Measurements from ENCODE around the gene NAE1.

Gene NAE1

DNA sequence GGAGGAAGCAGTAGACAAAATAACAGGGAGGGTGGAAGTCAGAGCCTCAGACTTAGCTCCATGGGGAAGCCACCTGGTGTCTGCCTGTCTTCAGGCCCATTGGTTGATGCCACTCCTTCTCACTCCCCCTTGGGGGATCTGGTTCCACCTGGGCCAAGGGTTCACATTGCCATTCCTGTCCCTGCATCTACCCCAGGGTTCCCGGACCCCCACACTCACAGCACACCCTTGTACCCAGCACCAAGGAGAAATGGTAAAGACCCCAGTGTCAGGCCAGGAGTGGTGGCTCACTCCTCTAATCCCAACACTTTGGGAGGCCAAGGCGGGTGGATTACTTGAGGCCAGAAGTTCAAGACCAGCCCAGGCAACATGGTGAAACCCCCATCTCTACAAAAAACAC lies 12.4 kb upstream of the NAE1 start:
- TF ChIP-seq, protein P1, sequence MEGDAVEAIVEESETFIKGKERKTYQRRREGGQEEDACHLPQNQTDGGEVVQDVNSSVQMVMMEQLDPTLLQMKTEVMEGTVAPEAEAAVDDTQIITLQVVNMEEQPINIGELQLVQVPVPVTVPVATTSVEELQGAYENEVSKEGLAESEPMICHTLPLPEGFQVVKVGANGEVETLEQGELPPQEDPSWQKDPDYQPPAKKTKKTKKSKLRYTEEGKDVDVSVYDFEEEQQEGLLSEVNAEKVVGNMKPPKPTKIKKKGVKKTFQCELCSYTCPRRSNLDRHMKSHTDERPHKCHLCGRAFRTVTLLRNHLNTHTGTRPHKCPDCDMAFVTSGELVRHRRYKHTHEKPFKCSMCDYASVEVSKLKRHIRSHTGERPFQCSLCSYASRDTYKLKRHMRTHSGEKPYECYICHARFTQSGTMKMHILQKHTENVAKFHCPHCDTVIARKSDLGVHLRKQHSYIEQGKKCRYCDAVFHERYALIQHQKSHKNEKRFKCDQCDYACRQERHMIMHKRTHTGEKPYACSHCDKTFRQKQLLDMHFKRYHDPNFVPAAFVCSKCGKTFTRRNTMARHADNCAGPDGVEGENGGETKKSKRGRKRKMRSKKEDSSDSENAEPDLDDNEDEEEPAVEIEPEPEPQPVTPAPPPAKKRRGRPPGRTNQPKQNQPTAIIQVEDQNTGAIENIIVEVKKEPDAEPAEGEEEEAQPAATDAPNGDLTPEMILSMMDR (conservative IDR thresholded peaks at IDR 0.05) = no peak
- H3K27ac ChIP-seq = no peak overlapping the region

DNA sequence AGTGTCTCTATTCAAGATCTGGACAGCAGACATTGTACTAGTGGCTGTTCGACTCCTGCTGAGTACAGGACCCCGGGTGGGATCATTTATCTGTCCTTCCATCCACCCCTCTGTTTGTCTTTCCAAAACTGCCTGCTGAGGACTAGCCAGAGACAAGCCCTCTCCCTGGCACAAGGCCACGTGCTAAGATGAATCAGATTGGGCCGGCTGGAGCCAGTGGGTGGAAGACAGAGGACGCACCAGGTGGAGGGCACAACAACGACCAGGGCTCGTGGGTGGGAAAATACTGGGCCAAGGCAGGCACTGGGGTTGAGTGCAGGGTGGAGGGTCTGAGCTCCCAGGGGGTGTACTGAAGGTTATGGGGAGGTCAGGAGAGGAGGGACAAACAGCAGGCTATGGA lies 12.0 kb upstream of the NAE1 start:
- TF ChIP-seq, protein P1 (conservative IDR thresholded peaks at IDR 0.05) = no peak
- H3K27ac ChIP-seq = no peak overlapping the region

DNA sequence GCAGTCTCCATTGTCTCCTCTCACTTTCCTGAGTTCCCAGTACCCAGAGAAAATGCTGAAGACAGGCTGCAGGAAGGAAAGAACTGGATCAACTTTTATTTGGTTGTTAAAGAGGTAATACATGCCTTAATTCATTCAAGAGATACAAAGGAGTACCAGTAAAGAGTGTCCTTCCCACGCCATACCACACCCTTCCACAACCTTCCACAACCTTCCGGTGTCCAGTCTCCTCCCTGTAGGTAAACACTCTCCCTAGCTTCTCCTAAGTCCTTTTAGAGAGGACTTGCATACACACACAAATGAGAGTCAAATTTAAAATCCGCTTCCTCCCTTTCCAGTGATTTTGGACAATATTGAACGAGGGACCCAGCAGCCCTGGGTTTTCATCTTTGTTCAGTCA lies 10.6 kb upstream of the NAE1 start:
- H3K27ac ChIP-seq = no peak overlapping the region
- TF ChIP-seq, protein P1 (conservative IDR thresholded peaks at IDR 0.05) = no peak

DNA sequence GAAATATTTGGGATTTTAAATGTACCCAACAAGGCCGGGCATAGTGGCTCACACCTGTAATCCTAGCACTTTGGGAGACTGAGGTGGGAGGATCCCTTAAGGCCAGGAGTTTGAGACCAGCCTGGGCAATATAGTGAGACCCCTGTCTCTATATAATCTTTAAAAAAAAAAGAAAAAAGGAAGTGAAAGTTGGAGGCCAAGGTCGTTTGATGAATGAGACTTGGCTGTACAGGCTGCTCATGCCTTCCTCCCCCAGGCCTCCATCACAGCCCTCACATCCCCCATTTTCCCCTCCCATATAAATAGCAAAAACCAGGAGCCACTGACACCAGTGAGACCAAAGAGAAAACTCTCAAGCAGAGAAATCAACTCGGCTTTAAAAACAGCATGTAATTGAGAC lies 10.1 kb upstream of the NAE1 start:
- TF ChIP-seq, protein P1 (conservative IDR thresholded peaks at IDR 0.05) = no peak
- no peak overlapping the region for H3K27ac ChIP-seq

DNA sequence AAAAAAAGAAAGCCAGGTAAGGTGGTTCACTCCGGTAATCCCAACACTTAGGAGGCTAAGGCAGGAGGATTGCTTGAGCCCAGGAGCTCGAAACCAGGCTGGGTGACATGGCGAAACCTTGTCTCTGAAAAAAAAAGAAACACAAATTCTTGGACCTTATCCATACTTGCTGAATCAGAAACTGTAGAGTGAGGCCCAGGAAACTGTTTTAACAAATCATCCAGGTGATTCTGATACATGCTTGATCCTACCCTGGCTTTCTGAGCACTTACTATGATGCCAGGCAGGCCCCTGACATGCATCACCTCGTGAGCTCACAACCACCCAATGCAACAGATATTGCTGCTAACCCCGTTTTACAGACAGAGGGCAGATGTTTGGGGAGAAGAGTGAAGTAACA lies 4.0 kb upstream of the NAE1 start:
- TF ChIP-seq, protein P1 (conservative IDR thresholded peaks at IDR 0.05) = no peak
- H3K27ac ChIP-seq = no peak overlapping the region

DNA sequence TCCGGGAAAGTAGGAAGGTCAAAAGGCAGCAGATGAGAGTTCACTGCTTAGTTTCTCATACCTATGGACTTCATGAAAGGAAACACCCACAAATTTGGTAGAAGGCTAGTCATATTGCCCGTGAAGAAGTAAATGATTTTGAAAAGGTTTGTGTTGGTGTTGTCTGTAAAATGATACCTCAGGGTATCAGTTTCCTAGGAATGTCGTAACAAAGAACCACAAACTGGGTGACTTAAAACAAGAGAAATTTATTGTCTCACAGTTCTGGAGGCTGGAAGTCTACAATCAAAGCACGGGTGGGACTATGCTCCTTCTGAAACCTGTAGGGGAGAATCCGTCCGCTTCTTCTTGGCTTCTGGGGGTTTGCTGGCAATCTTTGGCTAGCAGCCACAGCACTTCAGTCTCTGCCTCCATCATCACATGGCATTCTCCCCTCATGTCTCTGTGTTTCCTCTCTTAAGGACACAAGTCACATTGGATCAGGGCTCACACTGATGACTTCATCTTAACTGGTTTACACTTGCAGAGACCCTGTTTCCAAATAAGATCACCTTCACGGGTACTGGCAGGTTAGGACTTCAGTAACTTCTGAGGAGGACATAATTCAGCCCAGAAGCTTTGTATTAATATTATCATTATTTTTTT lies 2.0 kb upstream of the NAE1 start:
- TF ChIP-seq, protein P1 (conservative IDR thresholded peaks at IDR 0.05) = no peak
- H3K27ac ChIP-seq = no peak overlapping the region

DNA sequence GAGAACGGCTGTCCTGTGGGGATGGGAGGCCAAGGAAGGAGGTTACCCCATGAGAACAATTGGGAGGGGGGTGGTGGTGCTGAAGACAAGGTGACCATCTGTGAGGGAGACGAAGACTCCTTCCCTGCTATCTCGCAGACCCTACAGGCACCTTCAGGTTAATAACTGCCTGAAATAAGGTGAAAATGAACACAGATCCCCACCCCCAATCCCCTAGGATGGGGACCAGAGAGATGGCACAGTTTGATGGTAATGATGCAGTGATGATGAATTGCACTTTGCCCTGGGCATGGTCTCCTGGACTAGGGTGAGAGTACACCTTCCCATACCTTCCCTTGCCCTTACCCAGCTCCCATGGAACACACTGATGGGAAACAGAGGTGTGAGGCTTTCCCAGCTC lies 1.4 kb upstream of the NAE1 start:
- TF ChIP-seq, protein P1 (conservative IDR thresholded peaks at IDR 0.05) = no peak

More for the DNA sequence above, 1.4 kb upstream of the NAE1 start:
- H3K27ac ChIP-seq = no peak overlapping the region
